GM21717 (cell line): ENCODE results near the gene TMTC3.

Source experiments
- ATAC-seq: cut with Tn5 transposase; IDR thresholded peaks from one replicate; pipeline ENCODE4 v1.9.1; 2021; ENCODE audit warnings: mild to moderate bottlenecking, moderate library complexity; ENCODE audit not compliant: unreplicated experiment

The TMTC3 gene

GRCh38 chr12:88223519-88223918 lies 81.4 kb downstream of the TMTC3 start:
- ATAC-seq = no peak

GRCh38 chr12:88225776-88226175 lies 83.7 kb downstream of the TMTC3 start:
- no peak for ATAC-seq

- no peak for ATAC-seq
These were observed 85.2 kb downstream of the TMTC3 start for GRCh38 chr12:88227263-88227662.

DNA sequence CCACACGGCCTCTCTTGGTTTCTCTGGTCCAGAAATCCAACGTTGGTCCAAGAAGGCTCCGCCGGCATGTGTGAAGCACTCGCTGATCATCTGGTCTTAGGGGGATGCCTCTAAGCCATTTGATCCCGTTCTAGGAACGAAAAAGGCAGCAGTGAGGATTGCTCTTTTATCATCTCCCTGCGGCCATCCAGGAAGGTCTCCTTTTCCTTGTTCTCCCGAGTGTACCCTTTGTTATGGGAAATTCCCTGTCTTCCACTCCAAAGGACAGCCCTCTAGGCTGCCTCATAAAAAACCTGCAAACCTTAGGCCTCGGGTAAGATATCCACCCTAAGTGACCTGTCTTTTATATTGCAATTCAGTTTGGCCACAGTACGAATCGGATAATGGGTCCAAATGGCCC lies 85.8 kb downstream of the TMTC3 start:
- ATAC-seq = no peak

GRCh38 chr12:88228720-88229119 lies 86.6 kb downstream of the TMTC3 start:
- no peak for ATAC-seq

GRCh38 chr12:88230271-88230670 lies 88.2 kb downstream of the TMTC3 start:
- no peak for ATAC-seq

DNA sequence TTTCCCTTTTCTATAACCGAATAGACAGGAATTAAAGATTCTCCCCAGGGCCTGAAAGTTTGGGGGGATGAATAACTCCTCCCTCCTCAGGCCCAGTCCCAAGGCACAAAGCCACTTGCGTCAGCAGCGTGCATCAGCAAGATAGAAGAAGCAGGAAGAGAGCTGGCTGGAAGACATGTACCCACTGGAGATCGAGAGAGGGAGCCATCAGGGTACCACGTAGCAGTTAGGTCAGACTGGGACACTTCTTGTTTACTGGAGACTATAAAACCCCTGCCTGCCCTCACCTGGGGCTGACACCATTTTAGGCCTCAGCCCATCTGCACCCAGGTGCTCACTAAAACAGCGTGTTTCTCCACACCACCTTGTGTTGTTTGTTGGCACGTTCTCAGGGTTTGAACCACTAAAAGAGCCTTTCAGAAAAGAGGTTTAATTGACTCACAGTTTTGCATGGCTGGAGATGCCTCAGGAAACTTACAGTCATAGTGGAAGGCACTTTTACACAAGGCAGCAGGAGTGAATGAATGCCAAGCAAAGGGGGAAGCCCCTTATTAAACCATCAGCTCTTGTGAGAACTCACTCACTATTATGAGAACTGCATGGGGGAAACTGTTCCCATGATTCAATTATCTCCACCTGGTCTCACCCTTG lies 93.2 kb downstream of the TMTC3 start:
- peak; percentile 45 for ATAC-seq

DNA sequence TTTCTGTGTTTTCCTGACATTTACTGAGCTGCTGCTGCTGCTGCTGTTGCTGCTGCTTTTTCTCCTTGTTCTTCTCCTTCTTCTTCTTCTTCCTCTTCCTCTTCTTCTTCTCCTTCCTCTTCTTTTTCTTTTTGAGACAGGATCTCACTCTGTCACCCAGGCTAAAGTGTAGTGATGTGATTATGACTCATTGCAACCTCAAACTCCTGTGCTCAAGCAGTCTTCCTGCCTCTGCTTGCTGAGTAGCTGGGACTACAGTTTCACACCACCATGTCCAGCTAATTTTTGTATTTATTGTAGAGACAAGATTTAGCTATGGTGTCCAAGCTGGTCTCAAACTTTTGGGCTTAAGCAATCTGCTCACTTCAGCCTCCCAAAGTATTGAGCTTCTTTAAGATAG lies 95.8 kb downstream of the TMTC3 start:
- ATAC-seq = no peak

DNA sequence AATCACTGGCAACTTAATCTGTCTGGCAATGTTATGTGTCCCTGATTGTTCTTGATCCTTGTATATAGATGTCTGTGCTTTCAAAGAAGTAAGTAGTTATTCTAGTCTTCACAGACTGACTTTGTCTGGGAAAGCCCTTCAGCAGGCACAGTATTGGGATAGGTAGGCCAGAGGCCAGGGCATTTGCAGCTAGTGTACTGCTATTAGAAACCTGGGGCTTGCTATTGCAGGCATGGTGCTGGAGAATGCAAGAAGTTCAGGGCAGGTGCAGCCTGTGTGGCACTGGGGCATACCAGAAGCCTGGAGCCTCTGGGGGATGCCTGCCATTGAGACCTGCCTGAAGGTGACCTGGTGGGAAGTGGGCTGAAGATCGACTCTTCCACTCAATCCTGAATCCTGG lies 96.3 kb downstream of the TMTC3 start:
- ATAC-seq = no peak

DNA sequence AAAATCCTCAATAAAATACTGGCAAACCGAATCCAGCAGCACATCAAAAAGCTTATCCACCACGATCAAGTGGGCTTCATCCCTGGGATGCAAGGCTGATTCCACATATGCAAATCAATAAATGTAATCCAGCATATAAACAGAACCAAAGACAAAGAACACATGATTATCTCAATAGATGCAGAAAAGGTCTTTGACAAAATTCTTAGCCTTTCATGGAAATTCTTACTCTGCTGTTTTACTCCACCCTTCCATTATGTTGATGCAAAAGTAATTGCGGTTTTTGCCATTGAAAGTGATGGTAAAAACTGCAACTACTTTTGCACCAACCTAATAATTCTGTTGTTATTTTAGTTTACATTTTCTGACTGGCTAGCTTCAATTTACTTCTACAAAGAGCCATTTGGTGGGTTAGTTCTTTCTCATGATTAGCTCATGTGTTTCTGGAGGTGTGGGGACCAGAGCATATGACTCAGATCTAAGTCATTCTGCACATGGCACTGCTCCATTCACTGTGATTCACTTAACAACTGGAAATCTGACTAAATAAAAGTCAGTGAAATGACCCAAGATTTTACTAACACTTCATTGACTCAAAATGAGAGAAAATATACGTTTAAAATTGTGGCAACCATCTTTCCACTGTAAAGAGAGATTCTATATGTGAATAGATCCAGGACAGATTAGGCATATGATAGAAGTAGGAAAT lies 99.9 kb downstream of the TMTC3 start:
- ATAC-seq = peak; percentile 55

GRCh38 chr12:88242571-88242925 lies 100.4 kb downstream of the TMTC3 start:
- ATAC-seq = peak; percentile 13

DNA sequence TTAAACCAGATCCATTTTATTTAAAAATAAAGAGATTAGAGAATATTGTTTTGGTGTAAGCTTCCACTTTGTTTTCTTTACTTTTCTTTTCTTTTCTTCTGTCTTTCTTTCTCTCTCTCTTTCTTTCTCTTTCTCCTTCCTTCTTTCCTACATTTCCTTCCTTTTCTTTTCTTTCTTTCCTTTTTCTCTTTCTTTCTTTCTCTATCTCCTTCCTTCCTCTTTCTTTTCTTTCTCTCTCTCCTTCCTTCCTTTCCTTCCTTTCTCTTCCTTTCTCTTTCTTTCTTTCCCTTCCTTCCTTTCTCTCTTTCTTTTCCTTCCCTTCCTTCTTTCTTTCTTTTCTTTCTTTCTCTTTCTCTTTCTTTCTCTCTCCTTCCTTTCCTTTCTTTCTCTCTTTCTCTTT lies 100.8 kb downstream of the TMTC3 start:
- ATAC-seq = no peak

GRCh38 chr12:88243982-88244381 lies 101.9 kb downstream of the TMTC3 start:
- ATAC-seq = no peak

DNA sequence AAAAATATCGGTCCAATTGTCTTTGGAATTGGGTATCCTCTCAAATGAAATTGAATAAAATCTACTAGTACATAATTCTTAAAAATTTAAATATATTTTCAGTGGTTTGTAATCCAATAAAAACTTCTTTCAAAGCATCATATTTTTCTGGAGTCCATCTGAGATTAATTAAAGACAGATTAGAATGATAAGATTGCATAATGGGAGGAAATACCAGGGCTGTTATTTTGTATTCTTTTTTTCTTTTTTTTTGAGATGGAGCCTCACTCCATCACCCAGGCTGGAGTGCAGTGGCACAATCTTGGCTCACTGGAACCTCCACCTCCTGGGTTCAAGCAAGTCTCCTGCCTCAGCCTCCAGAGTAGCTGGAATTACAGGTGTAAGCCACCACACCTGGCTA lies 103.8 kb downstream of the TMTC3 start:
- no peak for ATAC-seq

- ATAC-seq = no peak
These were observed 105.1 kb downstream of the TMTC3 start for GRCh38 chr12:88247241-88247643.

GRCh38 chr12:88248606-88249005 lies 106.5 kb downstream of the TMTC3 start:
- ATAC-seq = no peak
